ENCODE results near the gene SHC3. TPM values are rescaled to one million over a fixed set of nuclear protein-coding genes. Genes with fewer than 3 reads are reported as not detected.

The SHC3 gene
- total RNA-seq, 1 experiment from 2014 or later, result 0.03 TPM

GRCh38 chr9:89168901-89169813, 9.5 kb downstream of the SHC3 start:
- no peak for DNase-seq (ENCODE audit: low read depth, low spot score)
- in situ Hi-C loops (cut with HindIII; ENCODE audit: low pct_unique_long_range_greater_than_20kb, low sequenced_read_pairs), result no loop called here

DNA sequence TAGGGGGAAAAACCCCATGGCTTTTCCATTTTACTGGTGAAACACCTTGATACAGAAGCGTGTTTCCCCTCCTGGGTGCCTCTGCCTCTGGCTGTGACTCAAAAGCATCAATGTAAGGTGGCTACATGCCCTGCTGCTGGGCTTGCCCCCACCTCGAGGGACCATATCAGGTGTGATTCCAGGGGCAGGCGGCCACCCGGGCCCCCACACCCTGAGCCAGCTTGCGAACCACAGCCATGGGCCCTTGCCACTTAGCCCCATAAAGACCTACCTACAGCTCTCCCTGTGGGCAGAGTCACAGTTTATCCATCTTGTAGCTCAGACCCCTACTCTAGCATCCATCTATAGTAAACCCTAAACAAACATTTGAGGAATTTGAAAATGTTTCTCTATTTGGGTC, 10.8 kb downstream of the SHC3 start:
- no peak for DNase-seq (ENCODE audit: low read depth, low spot score)
- in situ Hi-C loops (cut with HindIII; ENCODE audit: low pct_unique_long_range_greater_than_20kb, low sequenced_read_pairs), result no loop called here

DNA sequence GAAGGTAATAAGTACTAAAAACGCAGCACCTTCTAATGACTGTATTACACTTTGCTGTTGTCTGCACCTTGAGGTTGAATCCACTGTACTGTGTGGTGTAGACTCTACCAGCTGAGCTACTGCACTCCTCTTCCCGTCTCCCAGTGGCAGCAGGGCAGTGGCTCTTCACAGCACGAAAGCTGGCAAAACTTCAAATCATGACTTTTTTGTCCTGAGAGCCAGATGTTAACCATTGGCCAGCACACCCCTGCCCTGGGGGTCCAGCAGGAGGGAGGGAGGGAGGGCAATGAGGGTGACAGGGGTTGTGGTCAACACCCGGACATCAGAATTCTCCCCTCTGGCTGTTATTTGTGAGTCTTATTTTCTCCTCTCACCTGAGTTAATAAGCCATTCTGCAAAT, 11.8 kb downstream of the SHC3 start:
- in situ Hi-C loops (cut with HindIII; ENCODE audit: low pct_unique_long_range_greater_than_20kb, low sequenced_read_pairs), result no loop called here
- DNase-seq (ENCODE audit: low read depth, low spot score), result no peak

DNA sequence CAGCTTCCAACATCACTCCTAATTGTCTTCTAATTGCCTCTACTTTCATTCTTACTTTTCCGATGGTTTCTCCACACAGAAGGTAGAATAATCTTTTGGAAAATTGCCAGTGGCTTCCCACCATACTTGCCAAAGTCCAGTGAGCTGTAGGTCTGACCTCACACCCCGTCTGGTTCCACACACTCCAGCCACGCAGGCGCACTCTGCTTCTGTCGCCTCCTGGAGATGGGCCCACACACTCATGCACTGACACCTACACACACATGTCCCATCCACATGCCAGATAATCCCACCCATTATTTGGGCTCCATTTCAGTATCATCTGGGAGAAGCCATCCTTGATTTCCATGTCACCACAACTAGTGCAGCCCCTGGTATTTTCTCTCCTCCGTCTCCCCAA, 12.7 kb downstream of the SHC3 start:
- in situ Hi-C loops (cut with HindIII; ENCODE audit: low pct_unique_long_range_greater_than_20kb, low sequenced_read_pairs), result no loop called here
- no peak for DNase-seq (ENCODE audit: low read depth, low spot score)

DNA sequence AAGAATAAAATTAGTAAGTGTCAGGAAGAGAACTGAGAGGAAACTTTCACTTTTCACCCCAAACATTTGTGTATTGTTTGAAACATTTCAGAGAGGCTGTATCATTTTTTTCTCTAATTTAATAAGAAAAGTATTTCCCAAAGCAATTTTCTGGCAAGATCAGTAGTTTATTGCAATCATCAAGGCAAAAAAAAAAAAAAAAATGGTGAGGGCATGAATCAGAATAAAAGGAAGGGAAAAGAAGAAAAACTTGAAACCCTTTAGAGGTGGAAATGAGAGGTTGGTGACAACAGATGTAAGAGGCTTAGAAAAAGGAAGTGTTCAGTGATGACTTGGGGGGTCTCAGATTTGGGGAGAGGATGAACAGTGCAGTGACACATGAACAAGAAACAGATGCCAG, 13.3 kb downstream of the SHC3 start:
- no peak for DNase-seq (ENCODE audit: low read depth, low spot score)
- in situ Hi-C loops (cut with HindIII; ENCODE audit: low pct_unique_long_range_greater_than_20kb, low sequenced_read_pairs), result no loop called here

DNA sequence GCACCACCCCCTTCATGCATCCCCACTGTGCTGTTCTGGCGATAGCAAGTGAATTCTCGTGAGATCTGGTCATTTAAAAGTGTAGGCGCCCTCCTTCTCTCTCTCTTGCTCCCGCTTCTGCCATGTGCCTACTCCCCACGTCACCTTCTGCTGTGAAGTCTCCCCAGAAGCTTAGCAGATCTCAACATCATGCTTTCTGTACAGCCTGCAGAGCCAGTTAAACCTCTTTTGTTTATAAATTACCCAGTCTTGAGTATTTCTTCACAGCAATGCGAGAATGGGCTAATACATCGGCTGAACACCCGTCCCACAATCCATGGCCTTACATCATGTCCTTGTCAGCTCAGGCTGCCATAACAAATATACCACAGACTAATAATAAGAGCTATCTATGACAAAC, 17.4 kb downstream of the SHC3 start:
- in situ Hi-C loops (cut with HindIII; ENCODE audit: low pct_unique_long_range_greater_than_20kb, low sequenced_read_pairs), result no loop called here
- DNase-seq (ENCODE audit: low read depth, low spot score), result no peak

GRCh38 chr9:89160806-89161205, 17.8 kb downstream of the SHC3 start:
- no peak for DNase-seq (ENCODE audit: low read depth, low spot score)
- in situ Hi-C loops (cut with HindIII; ENCODE audit: low pct_unique_long_range_greater_than_20kb, low sequenced_read_pairs), result no loop called here

DNA sequence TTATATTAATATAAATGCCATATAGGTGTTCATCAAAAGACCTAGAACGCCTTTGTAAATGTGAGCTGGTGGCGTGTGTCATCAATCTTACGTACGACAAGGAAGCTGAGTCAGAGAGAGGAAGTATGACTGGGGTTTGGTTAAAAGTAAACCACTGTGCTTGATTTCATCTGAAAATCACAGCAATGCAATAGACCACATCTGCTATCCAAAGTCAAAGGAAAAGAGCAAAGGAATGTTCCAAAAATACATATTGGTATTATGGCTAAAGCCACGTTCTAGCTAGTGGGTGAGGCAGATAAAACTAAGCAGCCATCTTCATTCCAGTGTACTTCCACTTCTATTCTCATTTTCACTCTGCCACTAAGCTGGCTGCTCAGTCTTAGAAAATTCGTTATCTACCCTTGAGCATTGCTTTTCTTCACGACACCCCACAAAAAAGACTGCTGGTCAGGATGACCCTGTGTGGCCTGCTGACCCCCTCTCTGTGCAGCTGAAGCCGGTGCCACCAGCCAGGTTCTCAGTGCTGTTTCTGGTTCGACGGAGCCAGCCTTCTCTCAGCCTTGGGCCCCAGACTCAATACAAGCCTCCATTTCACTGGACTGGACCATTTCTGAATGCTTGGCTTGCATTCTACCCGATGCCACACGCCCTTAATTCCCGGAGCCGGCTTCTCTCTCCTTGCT, 23.8 kb downstream of the SHC3 start:
- DNase-seq (ENCODE audit: low read depth, low spot score), result peak; percentile 9
- in situ Hi-C loops (cut with HindIII; ENCODE audit: low pct_unique_long_range_greater_than_20kb, low sequenced_read_pairs), result no loop called here

GRCh38 chr9:89154218-89154617, 24.4 kb downstream of the SHC3 start:
- in situ Hi-C loops (cut with HindIII; ENCODE audit: low pct_unique_long_range_greater_than_20kb, low sequenced_read_pairs), result no loop called here
- no peak for DNase-seq (ENCODE audit: low read depth, low spot score)

DNA sequence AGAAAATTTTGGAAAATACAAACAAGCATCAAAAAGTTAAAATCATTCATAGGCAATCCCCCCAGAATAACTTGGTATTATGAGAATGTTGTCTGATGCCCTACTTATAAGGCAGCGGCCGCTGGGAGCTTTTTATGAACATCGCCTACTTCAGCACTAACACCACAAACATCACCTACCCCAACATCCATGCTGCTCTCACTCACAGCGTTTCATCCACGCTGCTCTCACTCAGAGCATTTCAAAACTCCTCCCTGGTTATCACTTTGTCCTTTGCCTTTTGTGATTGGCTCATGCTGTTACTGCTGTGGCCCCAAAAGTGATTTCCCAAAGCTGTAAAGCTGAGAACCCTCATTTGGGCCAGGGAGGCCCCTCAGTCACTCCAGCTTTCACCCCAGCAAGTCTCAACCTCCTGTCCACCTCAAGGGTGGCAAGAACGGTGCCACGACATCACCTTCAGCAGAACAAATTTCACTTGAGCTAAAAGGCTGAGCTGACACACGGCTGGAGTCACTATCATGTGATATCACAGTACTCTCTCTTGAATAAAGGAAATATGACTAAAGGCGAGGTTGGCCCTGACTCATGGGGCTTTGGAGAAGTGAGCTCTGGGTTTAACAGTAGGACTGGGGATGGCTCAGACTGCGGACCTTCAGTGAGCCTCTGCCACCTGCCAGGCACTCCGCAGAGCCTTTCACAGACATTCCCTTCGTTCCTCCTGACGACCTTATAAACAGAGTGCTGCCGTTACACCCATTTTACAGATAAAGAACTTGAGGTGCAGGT, 25.2 kb downstream of the SHC3 start:
- peak; percentile 40 for DNase-seq (ENCODE audit: low read depth, low spot score)
- in situ Hi-C loops (cut with HindIII; ENCODE audit: low pct_unique_long_range_greater_than_20kb, low sequenced_read_pairs), result no loop called here

GRCh38 chr9:89149726-89150125, 28.9 kb downstream of the SHC3 start:
- no peak for DNase-seq (ENCODE audit: low read depth, low spot score)
- in situ Hi-C loops (cut with HindIII; ENCODE audit: low pct_unique_long_range_greater_than_20kb, low sequenced_read_pairs), result no loop called here

DNA sequence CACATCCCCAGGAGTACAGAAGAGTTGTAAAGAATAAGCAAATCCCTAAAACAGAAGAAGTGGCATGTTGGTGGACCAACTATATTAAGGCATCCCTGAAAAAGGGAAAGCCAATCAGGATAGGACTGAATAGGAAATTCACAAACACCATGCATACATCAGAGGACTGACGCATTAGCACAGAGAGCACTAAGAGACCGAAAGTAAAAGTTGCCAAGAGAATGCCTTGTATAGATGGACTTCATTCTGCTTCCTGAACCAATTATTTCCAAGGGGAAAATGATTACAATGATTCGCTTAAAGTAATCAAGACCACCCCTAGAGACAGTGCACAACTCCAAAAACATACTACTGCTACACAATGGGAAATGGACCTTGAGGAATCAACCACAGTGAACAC, 33.5 kb downstream of the SHC3 start:
- DNase-seq (ENCODE audit: low read depth, low spot score), result no peak
- in situ Hi-C loops (cut with HindIII; ENCODE audit: low pct_unique_long_range_greater_than_20kb, low sequenced_read_pairs), result no loop called here

DNA sequence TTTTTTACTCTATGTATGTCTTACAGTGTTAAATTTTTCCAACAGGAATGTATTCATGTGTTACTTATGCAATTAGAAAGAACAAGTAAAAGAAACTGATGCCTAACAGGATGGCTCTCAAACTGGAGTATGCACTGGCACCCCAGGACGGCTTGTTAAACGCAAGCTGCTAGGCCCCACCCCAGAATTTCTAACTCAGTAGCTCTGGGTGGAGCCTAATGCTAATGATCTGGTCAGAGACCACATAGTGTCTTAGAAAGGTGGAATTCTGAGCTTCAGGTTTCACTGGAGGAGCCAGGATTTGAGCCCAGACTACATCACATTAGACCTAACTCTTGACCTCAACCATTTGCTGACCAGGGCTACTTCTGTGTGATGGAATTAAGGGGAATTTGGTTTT, 34.4 kb downstream of the SHC3 start:
- DNase-seq (ENCODE audit: low read depth, low spot score), result no peak
- in situ Hi-C loops (cut with HindIII; ENCODE audit: low pct_unique_long_range_greater_than_20kb, low sequenced_read_pairs), result no loop called here

- in situ Hi-C loops (cut with HindIII; ENCODE audit: low pct_unique_long_range_greater_than_20kb, low sequenced_read_pairs), result no loop called here
- DNase-seq (ENCODE audit: low read depth, low spot score), result no peak
These were observed 35.4 kb downstream of the SHC3 start for GRCh38 chr9:89143266-89143665.

GRCh38 chr9:89139455-89139854, 39.2 kb downstream of the SHC3 start:
- DNase-seq (ENCODE audit: low read depth, low spot score), result no peak
- in situ Hi-C loops (cut with HindIII; ENCODE audit: low pct_unique_long_range_greater_than_20kb, low sequenced_read_pairs), result no loop called here

DNA sequence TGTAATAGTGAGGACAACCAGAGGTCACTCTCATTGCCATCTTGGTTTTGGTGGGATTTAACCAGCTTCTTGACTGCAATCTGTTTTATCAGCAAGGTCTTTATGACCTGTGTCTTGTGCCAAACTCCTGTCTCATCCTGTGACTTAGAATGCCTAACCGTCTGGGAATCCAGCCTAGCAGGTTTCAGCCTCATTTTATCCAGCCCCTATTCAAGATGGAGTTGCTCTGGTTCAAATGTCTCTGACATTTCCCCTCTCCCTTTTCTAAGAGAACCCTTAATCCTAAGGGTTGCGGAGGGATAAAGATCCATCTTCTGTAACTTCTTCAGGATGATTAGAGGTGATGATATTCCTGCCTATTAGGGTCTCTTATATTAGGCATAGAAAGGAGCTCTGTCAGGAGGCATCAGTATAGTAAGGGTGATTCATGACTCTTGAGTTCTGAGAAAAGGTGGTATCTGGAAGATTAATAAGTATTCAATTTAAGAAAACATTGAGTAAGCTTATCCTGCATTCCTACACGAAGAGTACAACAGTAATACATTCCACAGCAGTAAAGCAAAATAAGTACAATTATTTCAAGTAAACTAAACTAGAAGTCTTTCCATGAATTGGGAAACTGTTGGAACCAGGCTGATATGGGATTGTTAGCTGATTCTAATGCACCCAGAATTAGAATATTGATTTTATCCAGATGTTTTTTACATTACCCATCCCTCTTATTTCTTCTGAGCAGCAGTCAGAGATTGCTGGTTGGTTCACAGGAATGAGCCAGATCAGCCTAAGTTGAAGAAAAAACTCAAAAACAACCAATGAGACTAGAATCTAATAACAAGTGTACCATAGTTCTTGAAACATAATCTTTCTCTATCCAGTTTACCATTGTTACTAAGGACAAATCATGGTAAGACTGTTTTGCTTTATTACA, 39.9 kb downstream of the SHC3 start:
- in situ Hi-C loops (cut with HindIII; ENCODE audit: low pct_unique_long_range_greater_than_20kb, low sequenced_read_pairs), result no loop called here
- DNase-seq (ENCODE audit: low read depth, low spot score), result no peak

Data from SK-MEL-5 (cell line).